Esophagus squamous epithelium (tissue), 5 donors: ENCODE measurements around the gene RCAN1. TPM values are rescaled to one million over a fixed set of nuclear protein-coding genes. Genes with fewer than 3 reads are reported as not detected.

ENCODE experiments used
- DNase-seq: peaks from one replicate; lab custom pipeline; 2025; lab: John Stamatoyannopoulos, UW
- H3K27ac ChIP-seq, 4 donors: fragments of 200-600 bp; sonication (generic); one replicate each; pipeline ENCODE4 v1.5.1; 2016 to 2019; ENCODE audit warnings: mild to moderate bottlenecking in 1 of 4
- H3K27me3 ChIP-seq, 4 donors: fragments of 200-600 bp; sonication (generic); 1 replicate in 3 of 4; 2 replicates in 1 of 4; pipeline versions ENCODE4 v1.5.1 to v1.6.0; 2017 to 2021; ENCODE audit warnings: antibody characterized with exemption in 1 of 4
- H3K36me3 ChIP-seq, 3 donors: fragments of 200-600 bp; sonication (generic); one replicate each; pipeline ENCODE4 v1.5.1; 2016 to 2019
- H3K4me1 ChIP-seq, 3 donors: fragments of 200-600 bp; sonication (generic); one replicate each; pipeline ENCODE4 v1.5.1; 2017 to 2019
- H3K4me3 ChIP-seq, 4 donors: fragments of 200-600 bp; sonication (generic); 1 replicate in 3 of 4; 2 replicates in 1 of 4; pipeline ENCODE4 v1.5.1; 2016 to 2019; ENCODE audit warnings: mild to moderate bottlenecking in 2 of 4, moderate library complexity in 1 of 4
- H3K9me3 ChIP-seq, 3 donors: fragments of 200-600 bp; sonication (generic); one replicate each; pipeline ENCODE4 v1.5.1; 2016 to 2019
- POLR2A ChIP-seq, 4 donors: fragments of 450-650 bp; IDR thresholded peaks; one replicate each; pipeline ENCODE4 v1.6.1; 2017; ENCODE audit warnings: antibody characterized with exemption in 4 of 4, mild to moderate bottlenecking in 4 of 4, moderate library complexity in 3 of 4
- WGBS, 2 donors: methylation state at CpG; one replicate each; pipeline ENCODE4 v1.1.5; 2018; 5-methylcytosine and 5-hydroxymethylcytosine counted together
- intact Hi-C: fragments of 100-400 bp; cut with DNase I; formaldehyde crosslinking; loops from one replicate; pipeline ENCODE4 v1.15.0; 2022
- total RNA-seq, 4 donors: library from RNA; depleted of rRNA; stranded (reverse); fragments of >200 nt; gene quantifications; one replicate each; pipeline ENCODE4 v1.1.0, GENCODE V29; 2016
- TF ChIP-seq, protein P1 (sequence below), 6 experiments: fragments of 450-650 bp in 4 of 6; fragments of 200-600 bp in 2 of 6; sonication (generic) in 2 of 6; IDR thresholded peaks; one replicate each; pipeline ENCODE4 v1.5.1; 2016 to 2019; ENCODE audit warnings: antibody characterized with exemption in 6 of 6, mild to moderate bottlenecking in 4 of 6, moderate library complexity in 4 of 6
- donor health status: DM: yes; HTN: yes; CAD: no.

Gene RCAN1
- total RNA-seq, 4 donors from 2014 or later = 12.4 to 21.0 (median 17.0) TPM

- H3K27me3 ChIP-seq = no peaks in the 10 kb centered on the region
- DNase-seq = no peak
- intact Hi-C loops = no loop called here
- no peaks in the 10 kb centered on the region for H3K36me3 ChIP-seq
- 68 to 76% methylated on average over 12 of the region's 12 CpGs for WGBS, 2 donors
- no peaks in the 10 kb centered on the region for H3K9me3 ChIP-seq
- TF ChIP-seq POLR2A (IDR thresholded peaks at IDR 0.05) = no peak
- TF ChIP-seq, protein P1, sequence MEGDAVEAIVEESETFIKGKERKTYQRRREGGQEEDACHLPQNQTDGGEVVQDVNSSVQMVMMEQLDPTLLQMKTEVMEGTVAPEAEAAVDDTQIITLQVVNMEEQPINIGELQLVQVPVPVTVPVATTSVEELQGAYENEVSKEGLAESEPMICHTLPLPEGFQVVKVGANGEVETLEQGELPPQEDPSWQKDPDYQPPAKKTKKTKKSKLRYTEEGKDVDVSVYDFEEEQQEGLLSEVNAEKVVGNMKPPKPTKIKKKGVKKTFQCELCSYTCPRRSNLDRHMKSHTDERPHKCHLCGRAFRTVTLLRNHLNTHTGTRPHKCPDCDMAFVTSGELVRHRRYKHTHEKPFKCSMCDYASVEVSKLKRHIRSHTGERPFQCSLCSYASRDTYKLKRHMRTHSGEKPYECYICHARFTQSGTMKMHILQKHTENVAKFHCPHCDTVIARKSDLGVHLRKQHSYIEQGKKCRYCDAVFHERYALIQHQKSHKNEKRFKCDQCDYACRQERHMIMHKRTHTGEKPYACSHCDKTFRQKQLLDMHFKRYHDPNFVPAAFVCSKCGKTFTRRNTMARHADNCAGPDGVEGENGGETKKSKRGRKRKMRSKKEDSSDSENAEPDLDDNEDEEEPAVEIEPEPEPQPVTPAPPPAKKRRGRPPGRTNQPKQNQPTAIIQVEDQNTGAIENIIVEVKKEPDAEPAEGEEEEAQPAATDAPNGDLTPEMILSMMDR (IDR thresholded peaks at IDR 0.05) = no peak
- H3K27ac ChIP-seq = peak overlapping the region in 3 of 4 donors; percentile 51 to 76 (median 51)
- peaks cover 0 to 53% (median 23%) of the 10 kb centered on the region in 3 donors for H3K4me1 ChIP-seq
- no peak overlapping the region for H3K4me3 ChIP-seq
Observed at GRCh38 chr21:34593954-34594531, 20.9 kb downstream of the RCAN1 start.

DNA sequence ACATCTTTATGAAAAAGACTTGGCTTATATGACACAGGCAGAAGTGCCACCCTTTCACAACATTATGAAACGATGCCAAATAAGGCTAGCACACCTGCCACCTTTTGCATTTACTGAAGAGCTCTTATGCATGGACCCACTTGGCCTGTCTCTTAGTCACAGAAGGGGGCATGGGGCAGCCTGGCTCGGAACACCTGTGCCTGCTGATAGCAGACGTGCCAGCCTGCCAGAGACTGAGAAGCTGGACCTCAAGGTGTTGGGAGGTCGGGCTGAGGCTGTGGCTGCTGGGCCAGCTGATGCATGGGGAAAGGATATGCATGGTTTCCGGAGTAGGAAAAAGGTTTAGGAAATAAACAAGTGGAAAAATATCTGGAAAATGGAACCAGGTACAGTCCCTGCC lies 21.5 kb downstream of the RCAN1 start:
- H3K9me3 ChIP-seq = no peaks in the 10 kb centered on the region
- H3K36me3 ChIP-seq = no peaks in the 10 kb centered on the region
- H3K4me1 ChIP-seq = peaks cover 0 to 47% (median 23%) of the 10 kb centered on the region in 3 donors
- no peak overlapping the region for H3K4me3 ChIP-seq
- peak overlapping the region in 3 of 4 donors; percentile 51 to 76 (median 51) for H3K27ac ChIP-seq
- intact Hi-C loops = no loop called here
- no peaks in the 10 kb centered on the region for H3K27me3 ChIP-seq
- DNase-seq = no peak
- WGBS, 2 donors = 83 to 85% methylated on average over 4 to 5 of the region's 5 CpGs
- TF ChIP-seq POLR2A (IDR thresholded peaks at IDR 0.05) = no peak
- TF ChIP-seq, protein P1 (IDR thresholded peaks at IDR 0.05) = no peak

GRCh38 chr21:34592120-34592955 lies 22.6 kb downstream of the RCAN1 start:
- peak overlapping the region in 1 of 4 donors; percentile 40 for H3K4me3 ChIP-seq
- 49 to 50% methylated on average over 16 to 17 of the region's 17 CpGs for WGBS, 2 donors
- no peak for DNase-seq
- intact Hi-C loops = no loop called here
- no peak for TF ChIP-seq POLR2A (IDR thresholded peaks at IDR 0.05)
- TF ChIP-seq, protein P1 (IDR thresholded peaks at IDR 0.05) = no peak
- H3K27ac ChIP-seq = peak overlapping the region in 3 of 4 donors; percentile 51 to 76 (median 51)
- peaks cover 0 to 44% (median 23%) of the 10 kb centered on the region in 3 donors for H3K4me1 ChIP-seq
- no peaks in the 10 kb centered on the region for H3K36me3 ChIP-seq
- no peaks in the 10 kb centered on the region for H3K9me3 ChIP-seq
- H3K27me3 ChIP-seq = no peaks in the 10 kb centered on the region

DNA sequence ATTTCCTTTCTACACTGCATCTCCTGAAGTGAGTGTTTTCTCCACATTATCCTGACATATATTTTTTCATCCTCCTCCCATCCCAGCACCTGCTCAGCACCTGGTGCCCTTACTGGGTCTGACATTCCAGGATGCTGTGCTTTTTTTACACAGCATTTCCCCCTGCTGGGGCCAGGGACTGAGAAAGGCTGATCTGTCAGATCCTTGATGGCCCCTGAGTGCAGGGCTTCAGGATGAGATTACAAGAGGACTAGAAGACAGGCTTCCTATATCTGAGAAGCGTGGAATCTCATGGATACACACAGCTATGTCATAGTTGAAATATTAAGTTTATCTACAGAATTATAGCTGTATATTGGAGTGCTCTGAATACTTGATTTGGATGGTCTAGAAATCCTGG lies 24.4 kb downstream of the RCAN1 start:
- Histone ChIP-seq H3K4me3 (no peak overlapping the region), H3K36me3 (no peaks in the 10 kb centered on the region), H3K27ac (no peak overlapping the region), H3K4me1 (peaks cover 0 to 42% (median 23%) of the 10 kb centered on the region in 3 donors), H3K9me3 (no peaks in the 10 kb centered on the region), H3K27me3 (no peaks in the 10 kb centered on the region)
- 82 to 100% methylated on average over 1 of the region's 1 CpG for WGBS, 2 donors
- no peak for DNase-seq
- intact Hi-C loops = no loop called here
- TF ChIP-seq POLR2A (IDR thresholded peaks at IDR 0.05) = no peak
- TF ChIP-seq, protein P1 (IDR thresholded peaks at IDR 0.05) = no peak
